Measurements from ENCODE around the gene TGFB3. TPM values are rescaled to one million over a fixed set of nuclear protein-coding genes. Genes with fewer than 3 reads are reported as not detected.

Gene TGFB3
- total RNA-seq, 2 donors from 2014 or later, result 136 to 140 TPM

- Histone ChIP-seq H3K27me3 (replicated peaks; ENCODE audit: insufficient read depth) (no peaks in the 10 kb centered on the region), H3K27ac (no peak overlapping the region), H3K4me1 (replicated peaks) (no peaks in the 10 kb centered on the region), H3K4me3 (no peak overlapping the region), H3K36me3 (peaks cover 0 to 2% of the 10 kb centered on the region in 2 donors), H3K9me3 (no peaks in the 10 kb centered on the region)
- DNase-seq (ENCODE audit: low spot score), result no peak
- intact Hi-C loops (cut with DNase I), result no loop called here
- WGBS, result 97% methylated on average over 2 of the region's 2 CpGs
- TF ChIP-seq CTCF (IDR thresholded peaks at IDR 0.05) (no peak), POLR2A (IDR thresholded peaks at IDR 0.05) (no peak), POLR2AphosphoS5 (IDR thresholded peaks at IDR 0.05) (no peak)
These were observed 66.8 kb downstream of the TGFB3 start for GRCh38 chr14:75915045-75915444.

- Histone ChIP-seq H3K27ac (no peak overlapping the region), H3K9me3 (no peaks in the 10 kb centered on the region), H3K27me3 (replicated peaks; ENCODE audit: insufficient read depth) (no peaks in the 10 kb centered on the region), H3K36me3 (peaks cover 0 to 2% of the 10 kb centered on the region in 2 donors), H3K4me1 (replicated peaks) (no peaks in the 10 kb centered on the region), H3K4me3 (no peak overlapping the region)
- intact Hi-C loops (cut with DNase I), result no loop called here
- WGBS, result 92% methylated on average over 2 of the region's 2 CpGs
- no peak for DNase-seq (ENCODE audit: low spot score)
- no peak for TF ChIP-seq POLR2AphosphoS5 (IDR thresholded peaks at IDR 0.05)
- no peak for TF ChIP-seq CTCF (IDR thresholded peaks at IDR 0.05)
- TF ChIP-seq POLR2A (IDR thresholded peaks at IDR 0.05), result no peak
These were observed 68.6 kb downstream of the TGFB3 start for GRCh38 chr14:75913183-75913582.

GRCh38 chr14:75911883-75912282 is 69.9 kb downstream of the TGFB3 start:
- Histone ChIP-seq H3K36me3 (no peaks in the 10 kb centered on the region), H3K4me3 (no peak overlapping the region), H3K9me3 (no peaks in the 10 kb centered on the region), H3K27me3 (replicated peaks; ENCODE audit: insufficient read depth) (no peaks in the 10 kb centered on the region), H3K27ac (no peak overlapping the region), H3K4me1 (replicated peaks) (no peaks in the 10 kb centered on the region)
- intact Hi-C loops (cut with DNase I), result no loop called here
- DNase-seq (ENCODE audit: low spot score), result no peak
- TF ChIP-seq POLR2AphosphoS5 (IDR thresholded peaks at IDR 0.05), result no peak
- TF ChIP-seq POLR2A (IDR thresholded peaks at IDR 0.05), result no peak
- 50% methylated on average over 7 of the region's 7 CpGs for WGBS

- Histone ChIP-seq H3K4me3 (no peak overlapping the region), H3K36me3 (no peaks in the 10 kb centered on the region), H3K4me1 (replicated peaks) (no peaks in the 10 kb centered on the region), H3K27me3 (replicated peaks; ENCODE audit: insufficient read depth) (no peaks in the 10 kb centered on the region), H3K27ac (no peak overlapping the region), H3K9me3 (no peaks in the 10 kb centered on the region)
- TF ChIP-seq POLR2A (IDR thresholded peaks at IDR 0.05), result no peak
- no peak for TF ChIP-seq CTCF (IDR thresholded peaks at IDR 0.05)
- no peak for TF ChIP-seq POLR2AphosphoS5 (IDR thresholded peaks at IDR 0.05)
- WGBS, result 33% methylated on average over 2 of the region's 2 CpGs
- no peak for DNase-seq (ENCODE audit: low spot score)
- intact Hi-C loops (cut with DNase I), result no loop called here
These were observed 71.7 kb downstream of the TGFB3 start for GRCh38 chr14:75910048-75910447.

GRCh38 chr14:75909630-75910029 is 72.2 kb downstream of the TGFB3 start:
- DNase-seq (ENCODE audit: low spot score), result no peak

More at GRCh38 chr14:75909630-75910029, 72.2 kb downstream of the TGFB3 start:
- Histone ChIP-seq H3K4me3 (no peak overlapping the region), H3K27ac (no peak overlapping the region), H3K9me3 (no peaks in the 10 kb centered on the region), H3K4me1 (replicated peaks) (no peaks in the 10 kb centered on the region), H3K36me3 (no peaks in the 10 kb centered on the region), H3K27me3 (replicated peaks; ENCODE audit: insufficient read depth) (no peaks in the 10 kb centered on the region)
- WGBS, result 67% methylated on average over 3 of the region's 3 CpGs
- no peak for TF ChIP-seq POLR2A (IDR thresholded peaks at IDR 0.05)
- intact Hi-C loops (cut with DNase I), result loop anchor here (10.0 kb wide), 3 partner anchors 115 to 445 kb away; no protein-coding TSS in a partner anchor

Other genes starting within 250 kb of the TGFB3 start
- 10 to 100 TPM; 43.1 to 55.9 TPM for gene IFT43, start 3.8 kb upstream of the TGFB3 start, total RNA-seq
- gene GPATCH2L, start 169.9 kb upstream of the TGFB3 start, total RNA-seq, result 10 to 100 TPM; 39.0 to 60.3 TPM